HG02973 (cell line): Measurements from ENCODE around the gene FAM32A.
"Not testable (repeated sequence)": the region's sequence is repeated elsewhere in the genome, so short reads cannot be mapped to it uniquely, and the experiment has no call there.

Experiments
- ATAC-seq: cut with Tn5 transposase; IDR thresholded peaks from one replicate; pipeline ENCODE4 v1.9.1; 2021; ENCODE audit warnings: moderate library complexity; ENCODE audit not compliant: unreplicated experiment

FAM32A gene

DNA sequence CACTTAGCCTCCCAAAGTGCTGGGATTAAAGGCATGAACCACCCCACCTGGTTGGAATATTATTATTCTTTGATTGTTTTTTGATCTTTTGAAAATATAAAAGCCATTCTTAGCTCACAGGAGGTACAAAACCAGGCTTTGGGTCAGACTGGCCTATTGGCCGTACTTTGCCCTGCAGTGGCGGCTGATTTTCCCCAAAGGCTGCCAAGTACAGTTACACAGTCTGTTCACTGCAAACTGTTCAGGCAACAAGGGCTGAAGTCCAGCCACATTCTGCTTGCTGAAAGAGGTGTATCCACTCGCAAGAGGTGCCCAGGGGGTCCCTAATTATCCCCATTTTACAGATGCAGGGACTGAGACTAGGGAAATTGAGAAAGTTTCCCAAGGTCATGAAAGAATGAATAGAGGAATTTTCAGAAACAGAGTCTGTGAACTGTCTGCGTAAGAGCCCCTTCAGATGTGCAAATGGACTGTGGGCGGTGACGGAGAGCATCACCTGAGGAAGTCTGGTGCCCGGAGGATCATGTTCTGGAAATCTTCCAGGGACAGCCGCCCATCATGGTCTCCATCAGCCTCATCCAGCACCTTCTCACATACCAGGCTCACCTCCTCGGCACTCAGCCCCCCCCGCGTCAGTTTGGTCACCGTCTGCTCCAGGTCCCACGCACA is 20.9 kb upstream of the FAM32A start:
- no peak for ATAC-seq

DNA sequence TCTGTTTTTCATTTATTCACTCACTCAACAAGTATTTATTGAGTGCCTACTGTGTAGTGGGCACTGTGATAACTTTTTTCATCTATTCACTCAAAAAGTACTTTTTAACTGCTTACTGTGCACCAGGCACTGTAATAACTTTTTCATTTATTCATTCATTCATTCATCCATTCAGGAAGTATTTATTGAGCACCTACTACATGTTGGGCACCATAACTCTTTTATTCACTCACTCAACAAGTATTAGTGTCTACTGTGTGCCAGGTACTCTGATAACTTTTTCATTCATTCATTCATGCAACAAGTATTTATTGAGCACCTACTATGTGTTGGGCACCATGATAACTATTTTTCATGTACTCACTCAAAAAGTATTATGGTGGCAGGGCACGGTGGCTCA is 18.8 kb upstream of the FAM32A start:
- no peak for ATAC-seq

DNA sequence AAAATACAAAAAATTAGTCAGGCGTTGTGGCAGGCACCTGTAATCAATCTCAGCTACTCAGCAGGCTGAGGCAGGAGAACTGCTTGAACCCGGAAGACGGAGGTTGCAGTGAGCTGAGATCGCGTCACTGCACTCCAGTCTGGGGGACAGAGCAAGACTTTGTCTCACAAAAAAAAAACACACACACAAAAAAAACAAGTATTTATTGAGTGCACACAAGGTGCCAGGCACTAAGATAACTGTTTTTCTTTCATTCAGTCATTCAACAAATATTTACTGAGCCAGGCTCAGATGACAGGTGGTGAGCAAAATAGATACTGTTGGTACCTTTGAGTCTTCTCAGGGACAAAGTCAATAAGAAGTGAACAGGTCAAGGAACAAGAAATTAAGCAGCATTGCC is 18.2 kb upstream of the FAM32A start:
- no peak for ATAC-seq

- ATAC-seq, result no peak
Observed at GRCh38 chr19:16168465-16169081, 16.6 kb upstream of the FAM32A start.

DNA sequence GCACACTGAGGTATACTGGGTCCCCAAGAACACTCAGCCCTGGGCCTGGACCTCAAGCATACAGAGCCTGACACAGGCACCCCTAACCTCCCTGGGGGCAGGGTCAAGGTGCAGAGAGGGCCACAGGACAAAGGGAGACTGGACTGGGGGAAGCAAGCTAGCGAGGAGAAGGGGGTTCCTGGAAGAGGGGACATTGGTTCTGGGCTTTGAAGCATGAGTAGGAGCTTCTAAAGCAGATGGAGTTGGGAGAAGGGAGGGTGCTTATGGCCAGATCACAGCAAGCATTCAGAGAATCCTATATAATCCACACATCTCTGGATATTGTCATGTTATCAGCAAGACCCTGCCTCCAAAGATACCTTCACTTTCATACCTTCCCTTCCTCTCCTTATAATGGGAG is 15.1 kb upstream of the FAM32A start:
- ATAC-seq, result no peak

GRCh38 chr19:16175954-16176353 is 9.3 kb upstream of the FAM32A start:
- no peak for ATAC-seq

DNA sequence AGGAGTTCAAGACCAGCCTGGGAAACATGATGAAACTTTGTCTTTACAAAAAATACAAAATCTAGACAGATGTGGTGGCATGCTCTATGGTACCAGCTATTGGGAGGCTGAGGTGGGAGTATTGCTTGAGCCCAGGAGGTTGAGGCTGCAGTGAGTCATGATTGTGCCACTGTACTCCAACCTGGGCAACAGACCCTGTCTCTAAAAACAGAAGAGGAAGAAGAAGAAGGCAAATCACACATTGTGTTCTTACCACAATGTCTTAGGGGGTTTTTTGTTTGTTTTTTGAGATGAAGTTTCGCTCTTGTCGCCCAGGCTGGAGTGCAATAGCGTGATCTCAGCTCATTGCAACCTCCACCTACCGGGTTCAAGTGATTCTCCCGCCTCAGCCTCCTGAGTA is 6.3 kb upstream of the FAM32A start:
- not testable (repeated sequence) for ATAC-seq

- no peak for ATAC-seq
Observed at GRCh38 chr19:16180611-16181010, 4.6 kb upstream of the FAM32A start.

- ATAC-seq, result peak; percentile 5
Observed at GRCh38 chr19:16184665-16185122, 516 bp upstream of the FAM32A start.

GRCh38 chr19:16185768-16186123 is 536 bp downstream of the FAM32A start:
- no peak for ATAC-seq

DNA sequence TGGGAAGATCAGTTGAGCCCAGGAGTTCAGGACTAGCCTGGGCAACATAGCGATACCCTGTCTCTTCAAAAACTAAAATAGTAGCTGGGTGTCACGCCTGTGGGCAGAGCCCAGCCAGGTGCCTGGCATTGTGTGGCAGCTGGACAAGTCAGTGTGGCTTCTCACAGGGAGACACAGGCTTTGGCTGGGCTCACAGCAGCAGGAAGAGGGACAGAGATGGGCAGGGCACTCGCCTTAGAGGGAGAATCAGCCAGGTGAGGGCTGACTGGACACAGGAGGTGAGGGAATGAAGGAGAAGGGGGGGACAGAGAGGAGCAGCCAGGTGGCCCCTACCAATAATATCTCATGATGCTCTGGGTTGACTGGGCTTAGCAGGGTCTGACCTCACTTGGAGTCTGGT is 3.3 kb downstream of the FAM32A start:
- no peak for ATAC-seq

GRCh38 chr19:16190198-16190597 is 5.0 kb downstream of the FAM32A start:
- ATAC-seq, result no peak

- no peak for ATAC-seq
Observed at GRCh38 chr19:16190736-16191135, 5.5 kb downstream of the FAM32A start.

DNA sequence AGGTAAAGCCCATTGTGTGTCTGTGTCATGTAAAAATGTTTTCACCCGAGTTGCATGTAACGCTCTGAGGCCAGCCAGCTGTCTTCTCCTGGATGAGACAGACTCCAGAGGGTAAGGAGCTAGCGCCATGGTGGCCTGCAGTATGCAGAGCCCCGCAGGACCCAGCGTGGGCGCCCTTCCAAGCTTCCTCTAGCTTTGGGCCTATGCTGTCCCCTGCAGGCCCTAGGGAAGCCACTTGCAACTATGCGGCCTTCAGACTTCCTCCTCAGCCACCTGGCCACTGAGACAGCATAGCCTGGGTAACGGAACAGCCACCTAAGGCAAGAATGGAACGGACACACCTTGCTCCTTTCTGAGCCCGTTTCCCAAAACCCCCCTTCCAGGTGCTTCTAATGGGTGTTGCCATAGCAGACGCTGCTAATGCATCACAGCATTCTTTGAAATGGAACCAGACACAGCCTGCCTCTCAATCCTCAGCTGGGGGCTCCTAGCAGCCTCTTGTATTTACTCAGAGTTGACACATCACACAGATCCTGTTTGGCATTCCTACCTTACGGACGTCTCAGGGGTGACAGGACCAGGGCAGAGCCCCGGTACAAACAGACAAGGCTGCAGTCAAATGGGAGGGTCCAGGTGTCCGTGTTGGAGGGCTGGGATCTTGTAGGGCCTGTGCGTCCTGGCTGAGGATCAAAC is 6.2 kb downstream of the FAM32A start:
- no peak for ATAC-seq

DNA sequence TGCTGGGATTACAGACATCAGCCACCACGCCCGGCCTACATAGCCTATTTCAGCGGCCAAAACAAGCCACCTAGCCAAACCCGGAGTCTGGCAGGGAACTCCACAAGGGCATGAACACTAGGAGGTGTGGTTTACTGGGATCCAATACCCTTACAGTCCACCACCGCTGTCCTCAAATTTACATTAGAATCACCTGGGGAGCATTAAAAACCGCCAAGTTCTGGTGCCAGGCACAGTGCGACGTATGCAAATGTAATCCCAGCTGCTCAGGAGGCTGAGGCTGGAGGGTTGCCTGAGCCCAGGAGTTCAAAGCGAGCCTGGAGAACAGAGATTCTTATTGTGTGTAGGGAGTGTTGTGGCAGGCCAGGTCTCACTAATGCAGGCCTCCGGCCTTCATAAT is 8.3 kb downstream of the FAM32A start:
- no peak for ATAC-seq

DNA sequence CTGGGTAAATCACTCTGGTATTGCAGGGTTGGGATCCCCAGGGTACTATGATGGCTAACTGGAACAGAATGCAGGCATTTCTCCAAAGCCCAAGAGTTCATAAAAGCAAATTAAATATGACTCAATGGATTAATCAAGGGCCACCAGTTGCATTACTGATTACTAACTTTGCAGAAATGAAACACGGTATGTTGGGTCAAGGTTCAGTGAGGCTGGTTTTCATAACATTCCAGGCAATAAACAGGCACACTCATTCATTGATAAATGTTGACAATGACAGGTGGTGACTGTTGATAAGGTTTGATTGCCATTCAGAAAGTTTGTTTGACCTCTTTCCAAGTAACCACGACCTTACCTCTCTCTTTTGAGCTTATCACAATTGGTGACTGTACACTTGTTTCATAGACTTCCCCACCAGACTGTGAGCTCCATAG is 12.0 kb downstream of the FAM32A start:
- no peak for ATAC-seq

GRCh38 chr19:16197622-16198369 is 12.6 kb downstream of the FAM32A start, which contains the start of gene AP1M1:
AP1M1 (plus strand) TSS chr19:16197911; CDS start chr19:16198027, 116 bp downstream.
- peak; percentile 80 for ATAC-seq

DNA sequence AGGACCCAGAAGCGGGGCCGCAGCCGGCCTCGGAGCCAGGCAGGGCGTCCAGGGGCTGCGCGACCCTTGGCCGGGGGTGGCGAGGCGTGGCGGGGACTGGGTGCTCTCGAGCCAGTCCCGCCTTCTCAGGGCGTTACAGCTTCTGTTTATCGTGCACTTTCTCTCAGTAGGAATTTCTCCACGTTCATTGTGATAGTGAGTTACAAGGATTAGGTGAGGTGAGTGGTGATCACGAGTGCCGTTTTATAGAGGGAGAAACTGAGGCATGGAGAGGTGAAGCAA is 13.1 kb downstream of the FAM32A start:
- no peak for ATAC-seq

DNA sequence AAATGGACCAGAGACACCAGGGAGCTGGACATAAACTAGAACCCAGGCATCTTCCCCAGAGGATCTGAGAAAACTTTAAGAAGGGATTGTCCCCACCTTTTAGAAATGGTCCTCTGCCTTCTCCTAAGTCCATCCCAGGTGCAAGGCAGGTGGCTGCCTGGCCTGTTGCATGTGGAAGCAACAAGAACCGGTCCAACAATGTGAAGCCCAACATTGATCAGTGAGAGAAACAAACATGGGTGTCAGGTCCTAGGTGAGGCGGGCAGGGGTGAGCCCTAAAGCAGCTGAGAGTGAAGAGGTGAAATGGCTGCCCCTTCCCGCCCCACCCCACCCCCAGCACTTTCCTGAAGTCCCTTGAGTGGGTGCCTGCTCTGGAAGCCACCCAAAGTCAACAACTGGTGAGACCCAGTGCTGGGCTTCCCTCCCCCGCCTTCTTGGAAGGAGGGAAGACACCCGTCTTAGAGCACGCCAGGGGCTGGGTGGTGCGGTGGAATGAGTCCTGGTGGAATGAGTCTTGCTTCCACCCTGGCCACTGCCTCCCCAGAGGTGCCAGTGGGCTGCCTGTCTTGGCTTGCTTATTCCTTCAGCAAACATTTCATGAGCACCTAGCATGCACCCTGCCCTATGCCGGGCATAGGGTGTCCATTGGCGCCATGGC is 14.2 kb downstream of the FAM32A start:
- no peak for ATAC-seq

DNA sequence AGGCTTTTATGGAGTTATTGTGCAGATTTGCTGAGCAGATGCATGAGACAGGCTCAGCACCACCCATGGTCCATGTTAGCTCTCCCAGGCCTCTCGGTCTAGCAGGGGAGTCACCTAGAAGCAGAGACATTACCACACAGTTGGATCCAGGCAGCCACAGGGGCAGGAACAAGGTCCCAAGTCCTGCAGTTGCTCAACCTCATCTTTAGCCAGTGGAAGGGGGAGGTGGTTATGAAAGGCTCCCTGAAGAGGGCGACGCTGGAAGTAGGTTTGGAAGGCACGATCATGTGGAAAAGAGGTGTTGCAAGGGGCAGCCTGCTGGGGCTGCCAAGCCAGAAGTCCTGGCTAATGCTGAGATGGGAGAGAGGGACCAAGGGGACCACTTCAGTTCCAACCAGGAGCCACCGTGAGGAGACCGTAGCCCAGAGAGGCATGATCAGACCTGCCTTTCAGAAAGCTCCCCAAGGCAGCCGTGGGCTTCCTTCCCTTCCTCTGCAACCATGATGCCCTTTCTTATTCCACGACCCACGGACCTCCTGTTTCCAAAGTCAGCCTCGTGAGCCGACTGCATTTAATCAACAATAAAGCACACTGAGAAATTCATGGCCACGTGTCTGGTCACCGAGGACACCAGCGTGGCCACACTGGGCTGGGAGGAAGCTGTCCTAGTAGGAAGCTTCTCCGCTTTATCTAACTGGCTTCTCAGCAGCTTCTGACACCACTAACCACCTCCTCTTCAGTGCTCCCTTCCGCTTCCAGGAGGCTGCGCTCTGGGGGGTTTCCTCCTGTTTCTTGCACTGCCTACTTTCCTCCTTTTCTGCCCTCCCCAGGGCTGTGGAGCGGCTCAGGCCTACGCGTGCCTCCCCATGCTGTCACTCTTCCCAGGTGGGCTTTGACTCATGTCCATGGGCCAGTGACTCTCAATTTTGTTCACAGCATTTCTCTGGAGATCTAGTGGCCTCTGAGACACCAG is 15.1 kb downstream of the FAM32A start:
- ATAC-seq, result no peak
